ENCODE data around the gene C12orf60.

C12orf60 gene

DNA sequence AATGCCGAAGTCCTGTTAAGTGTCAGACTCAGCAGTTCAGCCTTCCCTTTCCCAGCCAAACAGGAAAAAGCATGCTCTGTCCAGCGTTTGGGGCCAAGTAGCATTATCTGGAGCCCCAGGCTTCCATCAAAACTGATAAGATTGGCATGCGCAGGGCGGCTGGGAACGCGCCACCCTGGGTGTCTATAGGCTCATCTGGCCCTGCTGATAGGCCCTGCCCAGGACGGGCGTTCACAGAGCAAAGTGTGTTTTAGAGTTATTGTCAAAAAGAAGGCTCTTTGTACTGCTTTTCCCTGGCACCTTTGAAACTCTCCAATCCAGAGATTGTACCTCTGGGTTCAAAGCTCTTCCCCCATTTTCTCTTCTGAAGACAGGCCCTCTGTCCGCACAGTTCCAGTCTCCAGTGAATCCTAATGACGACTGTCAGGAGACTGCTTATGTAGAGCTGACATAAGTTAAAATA lies 40.0 kb downstream of the C12orf60 start, which contains the start of gene ART4:
ART4 (minus strand) TSS at position 102 of the 463 bp plus-strand sequence. CDS start 413 bp downstream, outside the sequence.
- no peak within 1 kb of the TSS for H3K4me3 ChIP-seq (replicated peaks; ENCODE audit: low read depth, low read length)
- DNase-seq (ENCODE audit: extremely low read depth, low read depth): no peak
- TF ChIP-seq, protein P1, sequence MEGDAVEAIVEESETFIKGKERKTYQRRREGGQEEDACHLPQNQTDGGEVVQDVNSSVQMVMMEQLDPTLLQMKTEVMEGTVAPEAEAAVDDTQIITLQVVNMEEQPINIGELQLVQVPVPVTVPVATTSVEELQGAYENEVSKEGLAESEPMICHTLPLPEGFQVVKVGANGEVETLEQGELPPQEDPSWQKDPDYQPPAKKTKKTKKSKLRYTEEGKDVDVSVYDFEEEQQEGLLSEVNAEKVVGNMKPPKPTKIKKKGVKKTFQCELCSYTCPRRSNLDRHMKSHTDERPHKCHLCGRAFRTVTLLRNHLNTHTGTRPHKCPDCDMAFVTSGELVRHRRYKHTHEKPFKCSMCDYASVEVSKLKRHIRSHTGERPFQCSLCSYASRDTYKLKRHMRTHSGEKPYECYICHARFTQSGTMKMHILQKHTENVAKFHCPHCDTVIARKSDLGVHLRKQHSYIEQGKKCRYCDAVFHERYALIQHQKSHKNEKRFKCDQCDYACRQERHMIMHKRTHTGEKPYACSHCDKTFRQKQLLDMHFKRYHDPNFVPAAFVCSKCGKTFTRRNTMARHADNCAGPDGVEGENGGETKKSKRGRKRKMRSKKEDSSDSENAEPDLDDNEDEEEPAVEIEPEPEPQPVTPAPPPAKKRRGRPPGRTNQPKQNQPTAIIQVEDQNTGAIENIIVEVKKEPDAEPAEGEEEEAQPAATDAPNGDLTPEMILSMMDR (IDR thresholded peaks at IDR 0.05; ENCODE audit: low read depth, low read length, missing control alignments): no peak

DNA sequence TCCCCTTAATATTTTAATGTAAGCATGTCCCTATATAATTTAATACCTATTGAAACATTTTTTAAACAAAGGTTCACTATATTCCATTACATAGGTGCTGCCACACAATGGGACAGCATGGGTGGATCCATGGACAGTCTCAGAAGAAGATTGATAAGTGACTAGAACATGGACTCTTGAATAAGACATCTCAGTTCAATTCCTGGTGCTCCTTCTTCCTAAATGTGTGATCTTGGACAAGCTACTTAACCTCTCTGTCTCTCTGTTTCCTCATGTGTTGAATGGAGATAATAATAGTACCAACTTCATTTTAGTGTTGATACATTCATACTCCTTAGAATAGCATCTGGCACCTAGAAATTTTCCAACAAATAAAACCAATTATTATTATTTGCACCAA lies 40.9 kb downstream of the C12orf60 start:
- DNase-seq (ENCODE audit: extremely low read depth, low read depth): no peak
- TF ChIP-seq, protein P1 (IDR thresholded peaks at IDR 0.05; ENCODE audit: low read depth, low read length, missing control alignments): no peak
- H3K4me3 ChIP-seq (replicated peaks; ENCODE audit: low read depth, low read length): no peak overlapping the region

DNA sequence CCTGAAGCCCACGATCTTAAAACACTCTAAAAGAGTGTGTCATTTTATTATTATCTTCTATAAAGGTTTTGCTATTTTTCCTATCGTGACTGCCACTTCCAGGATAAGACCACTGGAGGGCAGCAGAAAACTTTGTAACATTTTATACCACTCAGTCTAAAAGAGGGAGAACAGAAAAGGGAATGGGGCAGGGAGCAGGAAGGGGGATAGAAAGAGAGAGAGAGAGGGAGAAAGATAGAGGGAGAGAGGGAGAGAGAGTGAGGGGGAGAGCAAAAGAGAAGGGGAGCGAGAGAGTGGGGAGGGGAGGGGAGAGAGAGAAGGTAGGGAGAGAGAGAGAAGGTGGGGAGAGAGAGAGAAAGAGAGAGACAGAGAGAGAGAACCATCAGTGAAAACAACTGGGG lies 41.9 kb downstream of the C12orf60 start:
- DNase-seq (ENCODE audit: extremely low read depth, low read depth): no peak
- TF ChIP-seq, protein P1 (IDR thresholded peaks at IDR 0.05; ENCODE audit: low read depth, low read length, missing control alignments): peak; percentile 61

DNA sequence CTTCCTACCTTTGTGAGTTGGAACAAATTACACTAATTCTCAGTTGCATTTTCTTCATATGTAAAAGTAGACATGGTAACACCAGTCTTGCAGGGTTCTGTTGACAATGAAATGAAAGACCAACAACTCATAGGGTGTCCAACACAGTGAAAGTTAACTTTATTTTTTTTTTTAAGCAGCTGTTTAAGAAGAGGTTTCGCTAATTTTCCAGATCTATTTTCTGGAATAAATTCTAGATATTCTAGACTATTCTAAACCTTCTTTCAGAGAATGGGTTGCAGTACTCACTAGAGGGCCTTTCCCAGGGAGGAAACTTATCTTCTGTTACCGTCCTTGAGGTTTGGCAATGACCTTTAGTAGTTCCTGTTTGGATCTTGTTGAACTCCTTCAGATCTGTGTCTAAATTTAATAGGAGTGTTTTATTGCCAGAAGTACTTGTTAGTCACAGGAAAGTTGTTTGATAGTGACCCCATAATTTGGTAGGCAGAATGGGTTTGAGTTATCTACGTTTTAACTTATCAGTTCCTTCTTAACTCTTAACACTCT lies 42.6 kb downstream of the C12orf60 start:
- no peak for DNase-seq (ENCODE audit: extremely low read depth, low read depth)
- TF ChIP-seq, protein P1 (IDR thresholded peaks at IDR 0.05; ENCODE audit: low read depth, low read length, missing control alignments): no peak
- no peak overlapping the region for H3K4me3 ChIP-seq (replicated peaks; ENCODE audit: low read depth, low read length)

More for the DNA sequence above, 41.9 kb downstream of the C12orf60 start:
- no peak overlapping the region for H3K4me3 ChIP-seq (replicated peaks; ENCODE audit: low read depth, low read length)

DNA sequence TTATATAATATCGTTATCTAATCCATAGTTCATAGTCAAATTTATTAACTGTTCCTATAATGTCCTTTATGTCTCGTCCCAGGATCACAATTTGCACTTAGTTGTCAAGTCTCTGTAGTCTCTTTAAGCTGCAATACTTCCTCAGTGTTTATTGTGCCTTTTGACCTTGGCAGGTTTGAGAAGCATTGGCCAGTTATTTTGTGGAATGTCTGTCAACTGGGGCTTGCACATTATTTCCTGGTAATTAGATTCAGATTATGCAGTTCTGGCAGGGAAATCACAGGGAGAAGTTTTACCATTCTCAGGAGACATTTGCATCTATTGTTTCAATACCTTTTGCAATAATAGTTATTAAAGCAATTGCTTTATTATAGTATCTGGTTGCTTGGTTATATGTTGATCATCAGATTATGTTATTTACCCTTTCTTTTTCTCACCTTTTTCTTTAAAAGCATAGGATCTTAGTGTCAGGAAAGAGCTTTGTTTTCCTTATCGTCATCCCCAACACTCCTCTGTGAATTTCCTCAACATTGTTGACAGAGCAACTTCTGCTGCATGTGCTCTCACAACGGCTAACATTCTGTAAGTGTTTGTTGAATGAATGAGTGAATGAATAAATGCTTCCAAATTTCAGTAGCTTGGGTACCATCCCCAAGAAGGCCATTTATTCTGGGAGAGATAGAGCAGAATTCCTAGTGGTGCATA lies 43.6 kb downstream of the C12orf60 start:
- DNase-seq (ENCODE audit: extremely low read depth, low read depth): no peak
- H3K4me3 ChIP-seq (replicated peaks; ENCODE audit: low read depth, low read length): no peak overlapping the region
- TF ChIP-seq, protein P1 (IDR thresholded peaks at IDR 0.05; ENCODE audit: low read depth, low read length, missing control alignments): no peak

DNA sequence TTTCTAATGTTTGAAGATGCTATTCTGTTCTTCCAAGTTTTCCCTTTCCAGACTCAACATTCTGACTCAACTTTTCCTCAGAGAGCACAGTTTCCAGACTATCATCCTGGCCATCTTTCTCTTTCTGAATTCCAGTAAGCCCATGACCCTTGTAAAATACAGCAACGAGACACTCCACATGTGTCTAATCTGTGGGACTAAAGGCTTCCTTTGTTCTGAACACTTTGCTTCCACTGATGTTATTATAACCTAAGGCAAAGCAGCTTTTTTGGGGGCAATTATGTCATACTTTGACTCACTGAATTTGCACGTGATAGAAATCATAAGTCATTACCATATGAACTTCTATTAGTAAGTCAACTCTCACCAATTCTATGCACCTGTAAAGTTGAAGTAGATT lies 46.2 kb downstream of the C12orf60 start:
- no peak overlapping the region for H3K4me3 ChIP-seq (replicated peaks; ENCODE audit: low read depth, low read length)
- no peak for DNase-seq (ENCODE audit: extremely low read depth, low read depth)
- TF ChIP-seq, protein P1 (IDR thresholded peaks at IDR 0.05; ENCODE audit: low read depth, low read length, missing control alignments): no peak
